HG02571 (cell line): ENCODE results near the gene LRP2.

Experiments used
- ATAC-seq: cut with Tn5 transposase; IDR thresholded peaks from one replicate; pipeline ENCODE4 v1.9.1; 2021; ENCODE audit warnings: mild to moderate bottlenecking, moderate library complexity; ENCODE audit not compliant: unreplicated experiment

LRP2 gene

DNA sequence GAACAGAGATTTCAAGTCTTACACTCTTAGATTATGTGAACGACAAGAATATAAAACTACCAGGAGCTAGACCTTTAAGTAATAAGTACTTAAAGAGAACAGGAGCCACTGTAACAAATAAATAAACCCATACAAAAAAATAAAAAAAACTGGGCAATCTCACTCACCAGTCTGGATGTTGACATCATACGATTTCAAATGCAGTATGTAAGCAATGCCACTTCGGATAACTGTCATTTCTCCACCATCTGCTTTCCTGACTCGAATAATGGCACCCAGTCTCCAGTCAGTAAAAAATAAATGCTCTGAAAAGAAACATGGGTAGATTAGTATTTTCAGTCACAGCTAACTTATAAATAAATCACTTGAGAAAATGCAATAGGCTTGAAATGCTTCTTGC is 115.1 kb downstream of the LRP2 start:
- ATAC-seq: no peak

- no peak for ATAC-seq
These were observed 121.9 kb downstream of the LRP2 start for GRCh38 chr2:169240405-169240804.

- ATAC-seq: no peak
These were observed 124.4 kb downstream of the LRP2 start for GRCh38 chr2:169237939-169238338.

DNA sequence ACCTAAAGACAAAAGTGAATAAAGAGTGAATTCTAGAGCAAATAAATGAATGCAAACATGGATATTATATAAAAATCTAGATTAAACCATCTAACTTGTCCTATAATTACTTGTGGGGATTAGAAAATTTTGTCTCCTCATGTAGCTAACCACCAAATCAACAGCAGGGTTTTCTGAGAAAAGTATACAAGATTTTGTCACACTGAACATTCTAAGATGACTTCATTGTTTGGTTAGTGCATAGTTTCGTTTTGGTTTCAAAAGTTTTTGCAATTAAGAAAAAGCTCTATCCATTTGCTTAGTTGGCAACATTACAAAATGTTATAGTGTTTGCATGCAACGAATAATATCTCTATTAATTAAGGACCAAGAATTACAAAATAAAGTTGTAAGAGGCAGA is 125.0 kb downstream of the LRP2 start:
- no peak for ATAC-seq

- ATAC-seq: no peak
These were observed 129.7 kb downstream of the LRP2 start for GRCh38 chr2:169232551-169233154.

- no peak for ATAC-seq
These were observed 132.1 kb downstream of the LRP2 start for GRCh38 chr2:169230204-169230603.

DNA sequence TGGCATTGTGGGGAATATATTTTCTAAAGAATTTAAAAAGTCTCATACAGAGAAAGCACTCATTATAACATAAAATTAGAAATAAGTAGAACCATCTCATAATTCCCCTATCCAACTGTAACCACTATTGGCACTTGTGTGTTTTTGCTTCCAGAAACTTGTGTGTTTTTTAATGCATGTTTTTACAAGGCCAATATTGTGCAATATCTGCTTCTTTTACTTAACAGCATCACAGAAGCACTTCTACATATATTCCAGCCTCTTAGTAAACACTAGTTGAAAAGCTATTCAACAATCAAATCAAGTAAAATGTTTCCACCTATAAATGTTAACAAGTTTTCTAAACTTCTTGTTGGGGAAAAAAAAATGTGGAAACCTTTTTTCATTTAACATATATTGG is 132.7 kb downstream of the LRP2 start:
- ATAC-seq: no peak

- no peak for ATAC-seq
These were observed 136.4 kb downstream of the LRP2 start for GRCh38 chr2:169225906-169226305.

DNA sequence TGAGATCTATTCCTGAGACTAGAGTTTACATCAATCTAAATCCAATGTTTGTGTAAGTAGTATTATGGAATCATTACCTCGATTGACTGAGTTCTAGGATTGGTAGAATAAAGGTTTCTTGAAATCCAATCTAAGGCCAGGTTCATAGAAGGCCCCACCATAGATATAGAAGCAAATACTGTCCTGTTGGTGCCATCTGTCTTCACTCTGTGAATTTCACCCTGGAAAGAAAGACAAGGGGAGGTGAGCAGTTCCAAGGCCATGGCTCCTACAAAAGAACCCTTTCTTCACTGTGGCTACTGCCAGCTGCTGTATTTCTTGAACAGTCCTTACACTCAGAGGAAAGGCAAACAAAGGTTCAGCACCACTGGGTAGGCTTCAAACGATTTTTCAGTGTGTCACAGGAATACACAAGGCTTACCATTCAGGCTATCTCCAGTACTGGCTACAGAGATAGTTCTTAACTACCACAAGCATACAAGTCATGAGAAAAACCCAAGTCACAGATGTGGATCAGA is 137.0 kb downstream of the LRP2 start:
- ATAC-seq: no peak

- no peak for ATAC-seq
These were observed 139.7 kb downstream of the LRP2 start for GRCh38 chr2:169222665-169223064.

GRCh38 chr2:169221745-169222369 is 140.5 kb downstream of the LRP2 start:
- ATAC-seq: no peak

DNA sequence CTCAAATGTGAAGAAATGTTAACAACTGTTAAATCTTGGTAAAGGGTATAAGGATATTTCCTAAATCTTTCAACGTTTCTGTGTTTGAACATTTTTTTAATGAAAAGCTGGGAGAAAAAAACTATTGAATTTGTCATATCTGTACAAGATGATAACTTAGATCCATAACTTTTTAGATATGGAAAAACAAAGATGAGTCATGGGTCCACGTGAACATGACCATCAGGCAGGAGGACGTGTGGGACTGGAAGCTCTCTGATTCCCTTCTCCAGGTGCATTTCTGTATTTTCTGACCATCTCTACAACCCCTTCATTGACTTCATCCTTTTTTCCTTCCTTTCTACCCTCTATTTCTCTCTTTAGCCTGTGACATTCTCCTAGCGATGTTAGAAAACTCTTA is 151.4 kb downstream of the LRP2 start:
- ATAC-seq: no peak

DNA sequence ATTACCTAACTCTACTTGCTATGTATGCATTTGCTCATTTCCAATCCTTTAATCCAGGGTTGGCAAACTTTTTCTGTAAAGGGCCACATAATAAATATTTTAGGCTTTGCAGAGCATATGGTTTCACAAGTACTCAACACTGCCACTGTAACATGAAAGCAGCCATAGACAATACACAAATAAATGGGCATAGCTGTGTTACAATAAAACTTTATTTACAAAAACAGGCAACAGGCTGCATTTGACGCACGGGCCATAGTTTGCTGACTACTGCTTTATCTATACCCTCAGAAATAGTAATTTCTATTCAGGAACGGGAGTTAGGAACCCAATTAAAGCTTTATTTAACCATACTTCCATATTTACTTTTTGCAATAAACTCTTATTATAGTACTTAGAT is 154.3 kb downstream of the LRP2 start:
- ATAC-seq: no peak

- no peak for ATAC-seq
These were observed 157.2 kb downstream of the LRP2 start for GRCh38 chr2:169205176-169205575.

GRCh38 chr2:169203952-169204351 is 158.4 kb downstream of the LRP2 start:
- no peak for ATAC-seq

DNA sequence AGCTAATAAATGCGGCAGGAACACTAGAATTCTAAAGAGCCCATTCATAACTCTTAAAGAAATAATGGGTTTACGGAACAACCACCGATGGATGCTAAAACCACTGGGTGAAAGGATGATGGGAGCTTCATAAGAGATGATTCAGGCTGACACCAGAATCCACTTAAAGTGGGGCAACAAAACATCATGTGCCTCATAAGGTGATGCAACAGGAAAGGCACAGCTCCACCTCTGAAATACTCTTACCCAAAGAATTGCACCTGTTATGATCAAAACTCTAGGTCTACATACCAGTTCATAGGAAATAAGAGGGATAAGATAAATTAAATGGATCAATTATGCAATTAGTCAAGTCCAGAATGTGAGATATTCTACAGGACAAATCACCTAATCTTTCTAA is 161.6 kb downstream of the LRP2 start:
- ATAC-seq: no peak

DNA sequence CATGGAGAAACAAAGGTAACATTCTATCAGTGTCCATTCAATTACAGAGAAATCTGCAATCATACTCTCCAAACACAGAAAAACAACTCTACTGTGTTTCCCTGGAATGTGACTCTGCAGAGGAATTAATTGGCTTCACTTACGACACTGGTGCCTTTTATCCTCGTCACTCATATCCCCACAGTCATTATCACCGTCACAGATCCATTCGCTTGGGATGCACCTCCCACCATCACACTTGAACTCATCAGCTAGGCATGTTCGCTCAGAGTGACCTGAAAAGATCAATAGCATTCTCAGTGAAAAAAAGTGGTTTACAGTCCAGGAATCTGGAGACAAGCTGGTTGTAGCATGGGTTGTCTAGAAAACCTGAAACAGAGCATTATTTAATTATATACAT is 168.7 kb downstream of the LRP2 start:
- ATAC-seq: no peak

GRCh38 chr2:169190197-169190775 is 172.0 kb downstream of the LRP2 start:
- no peak for ATAC-seq

- no peak for ATAC-seq
These were observed 173.2 kb downstream of the LRP2 start for GRCh38 chr2:169189132-169189531.

DNA sequence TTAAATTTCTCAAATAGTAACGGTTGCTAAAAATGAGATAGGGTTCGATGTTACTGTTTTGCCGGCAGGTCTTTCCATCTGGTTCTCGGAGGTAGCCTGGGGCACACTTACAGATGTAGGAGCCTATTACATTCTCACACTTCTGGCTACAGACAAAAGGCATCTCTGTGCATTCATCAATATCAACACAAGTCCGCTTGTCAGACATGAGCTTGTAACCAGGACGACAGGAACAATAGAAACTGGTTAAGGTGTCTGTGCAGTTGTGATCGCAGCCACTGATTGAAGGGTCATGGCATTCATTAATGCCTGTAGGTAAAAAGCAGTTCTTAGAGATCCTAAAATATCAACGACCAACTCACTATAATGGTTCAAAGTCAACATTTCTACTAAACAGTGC is 176.6 kb downstream of the LRP2 start:
- ATAC-seq: no peak

GRCh38 chr2:169184074-169184473 is 178.3 kb downstream of the LRP2 start:
- ATAC-seq: no peak

DNA sequence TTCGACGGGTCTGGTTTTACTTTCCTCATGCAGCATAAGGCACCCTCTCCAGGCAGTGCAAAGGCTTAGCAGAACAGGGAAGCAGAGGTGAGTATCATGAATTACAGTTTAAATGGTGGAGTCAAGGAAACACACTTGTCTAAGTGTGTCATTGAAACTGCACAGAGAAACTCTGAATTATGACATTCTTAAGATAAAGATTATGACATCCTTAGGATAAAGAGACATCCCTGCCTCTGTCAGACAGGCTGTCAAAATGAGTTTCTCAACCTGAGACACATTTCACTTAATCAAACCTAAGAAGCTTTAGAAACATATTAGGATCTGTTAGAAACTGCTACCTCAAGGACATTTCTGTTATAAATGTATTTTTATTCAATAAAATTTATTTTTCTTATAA is 179.8 kb downstream of the LRP2 start:
- no peak for ATAC-seq
